AG10803 (cell line): Measurements from ENCODE around the gene SH3GL3.

Experiments
- DNase-seq: peaks from one replicate; pipeline ENCODE4 v3.0.0; 2010; ENCODE audit warnings: low read depth
- H3K4me3 ChIP-seq: 2 replicates; pipeline ENCODE4 v1.5.1; 2011; ENCODE audit warnings: mild to moderate bottlenecking, low read length, control low read depth
- CTCF ChIP-seq: conservative IDR thresholded peaks from 2 replicates; pipeline ENCODE4 v1.5.1; 2011; ENCODE audit warnings: mild to moderate bottlenecking, low read length, control low read depth, inconsistent platforms

The SH3GL3 gene

DNA sequence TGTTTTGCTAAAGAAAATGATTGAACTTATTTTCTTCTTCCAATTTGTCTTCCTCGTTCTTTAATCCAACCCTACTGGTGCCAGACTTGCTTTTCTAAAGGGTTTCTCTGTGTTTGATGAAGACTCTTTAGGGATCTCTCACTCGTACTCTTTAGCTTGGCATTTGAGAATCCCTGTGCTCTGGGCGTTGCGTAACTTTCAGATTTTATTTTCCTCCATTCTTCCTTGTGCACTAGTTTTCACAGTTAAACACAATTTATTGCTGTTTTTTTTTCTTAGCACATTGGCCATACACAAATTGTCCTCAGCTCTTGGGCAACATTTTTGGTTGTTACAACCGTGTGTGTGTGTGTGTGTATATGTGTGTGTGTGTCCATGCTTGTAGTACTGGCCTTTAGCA is 111.0 kb downstream of the SH3GL3 start:
- no peak for DNase-seq
- no peak overlapping the region for H3K4me3 ChIP-seq
- TF ChIP-seq CTCF, result no peak

DNA sequence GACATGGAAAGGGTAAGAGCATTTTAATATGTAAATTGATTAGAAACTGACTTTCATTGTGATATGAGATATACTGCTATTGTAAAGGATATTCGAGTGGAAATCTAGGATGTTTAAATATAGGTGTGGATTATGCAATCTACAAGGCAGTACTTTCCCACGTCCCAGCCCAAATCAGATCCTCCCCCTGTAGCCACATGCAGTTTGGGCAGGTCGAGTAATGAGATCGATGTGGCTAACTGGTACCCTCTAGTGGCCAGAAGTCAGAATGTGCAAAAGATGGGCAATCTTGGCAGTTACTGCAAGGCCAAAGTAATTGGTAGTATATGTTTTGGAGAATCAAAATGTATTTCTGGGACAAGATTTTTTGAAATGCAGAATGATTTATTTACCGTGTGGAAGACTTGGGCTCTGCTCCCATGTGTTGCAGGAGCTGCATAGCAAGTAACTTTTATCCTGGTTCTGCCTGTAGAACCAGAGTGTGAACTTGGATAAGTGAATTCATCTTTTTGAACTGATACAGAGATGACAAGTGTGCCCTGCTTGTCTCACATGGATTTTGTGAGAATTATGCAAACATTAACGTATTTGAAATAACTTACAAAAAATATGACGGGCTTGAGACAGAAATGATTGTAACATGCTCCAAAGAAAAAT is 112.3 kb downstream of the SH3GL3 start:
- H3K4me3 ChIP-seq, result no peak overlapping the region
- TF ChIP-seq CTCF, result peak; percentile 97
- DNase-seq, result peak; percentile 71

- no peak for DNase-seq
- H3K4me3 ChIP-seq, result no peak overlapping the region
- no peak for TF ChIP-seq CTCF
Measured at GRCh38 chr15:83561661-83562060, 114.5 kb downstream of the SH3GL3 start.

DNA sequence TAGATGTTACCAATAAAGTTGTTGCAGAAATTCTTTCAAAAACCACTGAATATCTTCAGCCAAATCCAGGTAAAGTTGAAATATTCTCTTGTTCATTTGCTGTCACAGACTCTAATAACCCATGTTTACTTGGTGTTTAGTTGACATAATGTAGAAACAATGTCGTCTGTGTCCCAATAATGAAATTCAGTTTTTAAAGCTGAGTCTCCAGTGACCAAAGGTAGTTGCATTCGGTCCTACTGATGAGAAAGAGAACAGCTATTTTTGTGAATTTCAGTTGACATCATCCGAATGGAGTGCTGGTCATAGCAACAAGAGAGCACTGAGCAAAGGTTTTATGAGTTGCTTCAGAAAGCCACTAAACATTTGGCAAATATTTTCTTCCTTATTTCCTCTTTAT is 118.0 kb downstream of the SH3GL3 start:
- DNase-seq, result no peak
- no peak overlapping the region for H3K4me3 ChIP-seq
- TF ChIP-seq CTCF, result no peak

DNA sequence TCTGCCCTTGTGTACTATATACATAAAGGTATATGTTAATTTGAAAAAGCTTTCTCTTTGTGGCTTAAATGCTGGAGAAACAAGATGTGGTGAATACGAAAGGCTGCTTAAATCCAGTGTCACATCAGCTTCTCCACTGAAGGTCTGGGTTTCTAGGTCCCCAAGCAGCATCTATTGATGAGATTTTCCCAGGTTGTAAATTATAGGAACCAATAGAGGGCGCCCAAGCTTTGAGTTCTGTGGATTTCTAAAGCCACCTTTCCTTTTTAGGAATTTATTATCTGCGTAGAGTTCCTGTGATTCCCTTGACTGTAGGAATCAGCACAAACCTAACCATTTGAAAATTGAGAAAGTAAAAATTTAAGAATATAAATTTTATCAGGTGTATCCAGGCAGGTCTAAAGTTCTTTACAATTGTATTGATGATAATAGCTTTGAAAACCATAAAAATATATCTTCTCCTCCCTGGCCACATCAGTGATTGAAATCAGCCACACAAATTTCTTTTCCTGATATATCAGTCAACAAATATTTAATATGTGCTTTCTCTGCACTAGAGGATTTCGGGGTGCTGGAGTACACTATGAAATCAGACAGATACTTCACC is 118.5 kb downstream of the SH3GL3 start:
- peak; percentile 17 for DNase-seq
- no peak overlapping the region for H3K4me3 ChIP-seq
- TF ChIP-seq CTCF, result peak; percentile 72

DNA sequence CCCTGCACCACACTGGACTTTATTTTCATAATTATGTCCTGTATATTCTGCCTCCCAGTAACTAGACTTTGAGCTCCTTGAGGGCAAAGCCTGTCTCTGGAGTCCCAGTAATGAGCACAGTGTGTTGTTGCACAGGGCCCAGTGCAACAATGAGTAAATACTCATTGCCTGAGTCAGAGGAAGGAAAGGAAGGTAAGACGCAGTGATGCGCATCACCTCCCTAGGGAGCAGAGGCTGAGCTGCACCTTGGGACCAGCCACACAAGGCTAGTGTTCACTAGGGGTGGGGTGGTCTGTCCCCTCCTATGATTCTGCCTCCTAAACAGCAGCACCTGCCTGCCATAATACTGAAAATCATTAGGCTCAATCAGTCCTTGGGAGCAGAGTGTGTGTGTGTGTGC is 120.2 kb downstream of the SH3GL3 start:
- DNase-seq, result no peak
- no peak overlapping the region for H3K4me3 ChIP-seq
- no peak for TF ChIP-seq CTCF

- DNase-seq, result no peak
- TF ChIP-seq CTCF, result no peak
- no peak overlapping the region for H3K4me3 ChIP-seq
Measured at GRCh38 chr15:83569341-83569740, 122.2 kb downstream of the SH3GL3 start.
